Esophagus squamous epithelium (tissue), 4 donors: ENCODE data around the gene MSANTD1.

Experiments
- CTCF ChIP-seq, 6 experiments: fragments of 450-650 bp in 4 of 6; fragments of 200-600 bp in 2 of 6; sonication (generic) in 2 of 6; IDR thresholded peaks; one replicate each; pipeline ENCODE4 v1.5.1; 2016 to 2019; ENCODE audit warnings: antibody characterized with exemption in 6 of 6, mild to moderate bottlenecking in 4 of 6, moderate library complexity in 4 of 6
- POLR2A ChIP-seq, 4 donors: fragments of 450-650 bp; IDR thresholded peaks; one replicate each; pipeline ENCODE4 v1.6.1; 2017; ENCODE audit warnings: antibody characterized with exemption in 4 of 4, mild to moderate bottlenecking in 4 of 4, moderate library complexity in 3 of 4

GRCh38 chr4:3244747-3245146 lies 4.2 kb upstream of the MSANTD1 start:
- TF ChIP-seq CTCF (IDR thresholded peaks at IDR 0.05) (no peak), POLR2A (IDR thresholded peaks at IDR 0.05) (no peak)
